DND-41 (cell line): ENCODE data around the gene NCOR1.

ENCODE experiments used
- ATAC-seq: fragments of 200-7000 bp; cut with Tn5 transposase; 3 replicates; pipeline ENCODE4 v1.9.1; 2021; ENCODE audit warnings: low read depth; ENCODE audit not compliant: insufficient read depth
- DNase-seq: peaks from one replicate; pipeline ENCODE4 v3.0.0-alpha.2; 2020
- H2AFZ ChIP-seq: 2 replicates; pipeline ENCODE4 v1.6.0; 2012; ENCODE audit warnings: low read depth, low read length
- H3K27ac ChIP-seq: 2 replicates; pipeline ENCODE4 v1.5.1; 2012; ENCODE audit warnings: low read length, inconsistent platforms
- H3K27me3 ChIP-seq: fragments of 200-600 bp; sonication (generic); 2 replicates; pipeline ENCODE4 v1.6.0; 2012; ENCODE audit warnings: low read length, mild to moderate bottlenecking, inconsistent platforms; ENCODE audit not compliant: insufficient read depth, poor library complexity
- H3K36me3 ChIP-seq: 2 replicates; pipeline ENCODE4 v1.5.1; 2012; ENCODE audit warnings: low read length, inconsistent platforms; ENCODE audit not compliant: insufficient read depth
- H3K4me1 ChIP-seq: 2 replicates; pipeline ENCODE4 v1.5.1; 2012; ENCODE audit warnings: mild to moderate bottlenecking, low read length; ENCODE audit not compliant: insufficient read depth
- H3K4me2 ChIP-seq: 2 replicates; pipeline ENCODE4 v1.6.0; 2012; ENCODE audit warnings: mild to moderate bottlenecking, moderate library complexity, low read length, inconsistent platforms; ENCODE audit not compliant: insufficient read depth
- H3K4me3 ChIP-seq, 2 experiments: fragments of 200-600 bp in 1 of 2; shearing (Covaris generic) in 1 of 2; 2 replicates each; pipeline ENCODE4 v1.5.1; 2012 to 2016; ENCODE audit warnings: inconsistent platforms in 2 of 2, low read length in 2 of 2, mild to moderate bottlenecking in 2 of 2, low read depth in 1 of 2, moderate library complexity in 1 of 2
- H3K79me2 ChIP-seq: 2 replicates; pipeline ENCODE4 v1.6.0; 2012; ENCODE audit warnings: low read length, inconsistent platforms; ENCODE audit not compliant: insufficient read depth
- H3K9ac ChIP-seq: 2 replicates; pipeline ENCODE4 v1.6.0; 2012; ENCODE audit warnings: low read depth, mild to moderate bottlenecking, inconsistent platforms, low read length, moderate library complexity
- H3K9me3 ChIP-seq: 2 replicates; pipeline ENCODE4 v1.5.1; 2012; ENCODE audit warnings: low read length, moderate library complexity, mild to moderate bottlenecking, inconsistent platforms; ENCODE audit not compliant: insufficient read depth, severe bottlenecking
- H4K20me1 ChIP-seq: 2 replicates; pipeline ENCODE4 v1.6.0; 2012; ENCODE audit warnings: low read length; ENCODE audit not compliant: insufficient read depth
- EZH2 ChIP-seq: IDR thresholded peaks from 3 replicates; pipeline ENCODE4 v1.6.1; 2012; ENCODE audit warnings: borderline replicate concordance, low read depth, mild to moderate bottlenecking, moderate library complexity, low read length, inconsistent platforms; ENCODE audit not compliant: severe bottlenecking
- TF ChIP-seq, protein P1 (sequence below): IDR thresholded peaks from 2 replicates; pipeline ENCODE4 v1.5.1; 2012; ENCODE audit warnings: borderline replicate concordance, low read length, moderate library complexity, mild to moderate bottlenecking; ENCODE audit not compliant: poor library complexity, severe bottlenecking; ENCODE audit errors: extremely low read depth

Gene NCOR1

DNA sequence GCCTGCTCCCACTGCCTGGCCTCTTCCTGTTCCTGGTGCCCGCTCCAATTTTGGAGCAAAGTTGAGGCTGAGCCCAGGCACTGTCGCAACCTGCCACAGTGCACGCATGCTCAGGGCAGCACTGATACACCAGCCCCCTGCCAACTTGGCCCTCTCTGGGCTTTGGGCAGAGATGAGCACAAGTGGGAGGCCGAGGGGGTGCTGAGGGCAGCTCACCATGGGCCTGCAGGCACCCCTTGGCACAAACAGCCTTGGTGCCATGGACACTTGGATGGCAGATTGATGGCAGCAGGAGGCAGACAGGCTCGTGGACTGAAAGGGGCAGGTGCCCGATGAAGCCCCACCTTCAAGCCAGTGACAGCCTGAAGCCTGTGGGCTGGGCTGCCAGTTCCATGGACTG, 44.6 kb upstream of the NCOR1 start:
- Histone ChIP-seq H3K9me3 (peaks cover 16% of the 10 kb centered on the region), H3K4me3 (no peak overlapping the region), H3K4me2 (no peak overlapping the region), H3K27ac (no peak overlapping the region), H3K27me3 (no peaks in the 10 kb centered on the region), H3K36me3 (peaks cover 11% of the 10 kb centered on the region), H2AFZ (no peak overlapping the region), H3K79me2 (no peaks in the 10 kb centered on the region), H4K20me1 (no peaks in the 10 kb centered on the region), H3K9ac (no peak overlapping the region), H3K4me1 (no peaks in the 10 kb centered on the region)
- ATAC-seq = no peak
- DNase-seq = no peak
- TF ChIP-seq EZH2 = no peak
- TF ChIP-seq, protein P1, sequence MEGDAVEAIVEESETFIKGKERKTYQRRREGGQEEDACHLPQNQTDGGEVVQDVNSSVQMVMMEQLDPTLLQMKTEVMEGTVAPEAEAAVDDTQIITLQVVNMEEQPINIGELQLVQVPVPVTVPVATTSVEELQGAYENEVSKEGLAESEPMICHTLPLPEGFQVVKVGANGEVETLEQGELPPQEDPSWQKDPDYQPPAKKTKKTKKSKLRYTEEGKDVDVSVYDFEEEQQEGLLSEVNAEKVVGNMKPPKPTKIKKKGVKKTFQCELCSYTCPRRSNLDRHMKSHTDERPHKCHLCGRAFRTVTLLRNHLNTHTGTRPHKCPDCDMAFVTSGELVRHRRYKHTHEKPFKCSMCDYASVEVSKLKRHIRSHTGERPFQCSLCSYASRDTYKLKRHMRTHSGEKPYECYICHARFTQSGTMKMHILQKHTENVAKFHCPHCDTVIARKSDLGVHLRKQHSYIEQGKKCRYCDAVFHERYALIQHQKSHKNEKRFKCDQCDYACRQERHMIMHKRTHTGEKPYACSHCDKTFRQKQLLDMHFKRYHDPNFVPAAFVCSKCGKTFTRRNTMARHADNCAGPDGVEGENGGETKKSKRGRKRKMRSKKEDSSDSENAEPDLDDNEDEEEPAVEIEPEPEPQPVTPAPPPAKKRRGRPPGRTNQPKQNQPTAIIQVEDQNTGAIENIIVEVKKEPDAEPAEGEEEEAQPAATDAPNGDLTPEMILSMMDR = no peak

DNA sequence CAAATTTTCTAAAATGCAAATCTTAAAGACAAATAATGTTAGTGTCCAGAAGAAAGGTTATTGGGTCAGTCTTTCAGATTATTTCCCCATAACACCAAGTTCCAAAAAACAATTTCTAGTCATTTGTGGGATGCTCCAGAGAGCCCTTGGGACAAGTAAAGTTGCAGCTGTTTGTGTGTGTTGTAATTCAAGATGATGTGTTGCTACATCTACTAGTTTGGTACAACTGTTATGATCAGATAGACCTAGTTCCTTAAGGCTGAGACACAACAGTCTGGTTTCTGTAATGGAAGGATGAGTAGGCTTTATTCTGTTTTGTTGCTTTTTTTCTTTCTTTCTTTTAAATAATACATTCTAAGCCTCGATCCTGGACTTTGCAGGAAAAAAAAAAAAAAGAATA, 43.6 kb upstream of the NCOR1 start:
- Histone ChIP-seq H3K9me3 (peaks cover 16% of the 10 kb centered on the region), H3K79me2 (no peaks in the 10 kb centered on the region), H3K4me1 (no peaks in the 10 kb centered on the region), H3K36me3 (peaks cover 11% of the 10 kb centered on the region), H3K4me3 (no peak overlapping the region), H2AFZ (no peak overlapping the region), H3K27me3 (no peaks in the 10 kb centered on the region), H3K27ac (no peak overlapping the region), H3K9ac (no peak overlapping the region), H4K20me1 (no peaks in the 10 kb centered on the region), H3K4me2 (no peak overlapping the region)
- ATAC-seq = no peak
- TF ChIP-seq, protein P1 = no peak
- TF ChIP-seq EZH2 = no peak
- DNase-seq = no peak

DNA sequence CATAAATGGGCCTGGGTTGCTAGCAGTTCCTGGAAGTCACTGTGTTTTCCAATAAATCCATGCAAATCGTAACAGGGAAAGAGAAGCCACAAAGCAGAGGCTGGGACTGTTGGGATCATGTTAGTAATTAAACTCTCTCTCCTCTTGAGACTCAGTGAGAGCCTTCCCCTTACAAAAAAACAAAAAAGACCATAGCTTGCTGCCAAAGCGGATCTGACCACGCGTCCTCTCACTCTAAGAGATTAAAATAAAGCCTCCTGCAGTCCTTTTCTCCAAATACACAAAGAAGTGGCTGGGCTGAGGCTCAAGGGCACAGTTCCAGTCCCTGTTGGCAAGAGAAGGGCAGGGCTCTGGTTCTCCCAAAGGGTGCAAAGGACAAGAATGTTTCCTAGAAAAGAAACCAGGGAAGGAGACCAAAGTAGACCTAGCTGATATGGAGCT, 40.2 kb upstream of the NCOR1 start:
- no peak overlapping the region for H3K27ac ChIP-seq
- H3K4me3 ChIP-seq = no peak overlapping the region
- no peak overlapping the region for H2AFZ ChIP-seq
- ATAC-seq (no peak), DNase-seq (no peak)
- H3K79me2 ChIP-seq = no peaks in the 10 kb centered on the region
- H3K9me3 ChIP-seq = peaks cover 15% of the 10 kb centered on the region
- H3K36me3 ChIP-seq = peaks cover 10% of the 10 kb centered on the region
- H3K27me3 ChIP-seq = no peaks in the 10 kb centered on the region
- no peak overlapping the region for H3K9ac ChIP-seq
- TF ChIP-seq, protein P1 = no peak
- no peak for TF ChIP-seq EZH2
- no peak overlapping the region for H3K4me2 ChIP-seq
- no peaks in the 10 kb centered on the region for H3K4me1 ChIP-seq
- H4K20me1 ChIP-seq = no peaks in the 10 kb centered on the region
